Measurements from ENCODE around the gene HIPK2. TPM values are rescaled to one million over a fixed set of nuclear protein-coding genes. Genes with fewer than 3 reads are reported as not detected.

HIPK2 gene
- total RNA-seq, 1 donor from 2014 or later, result 61.5 TPM

DNA sequence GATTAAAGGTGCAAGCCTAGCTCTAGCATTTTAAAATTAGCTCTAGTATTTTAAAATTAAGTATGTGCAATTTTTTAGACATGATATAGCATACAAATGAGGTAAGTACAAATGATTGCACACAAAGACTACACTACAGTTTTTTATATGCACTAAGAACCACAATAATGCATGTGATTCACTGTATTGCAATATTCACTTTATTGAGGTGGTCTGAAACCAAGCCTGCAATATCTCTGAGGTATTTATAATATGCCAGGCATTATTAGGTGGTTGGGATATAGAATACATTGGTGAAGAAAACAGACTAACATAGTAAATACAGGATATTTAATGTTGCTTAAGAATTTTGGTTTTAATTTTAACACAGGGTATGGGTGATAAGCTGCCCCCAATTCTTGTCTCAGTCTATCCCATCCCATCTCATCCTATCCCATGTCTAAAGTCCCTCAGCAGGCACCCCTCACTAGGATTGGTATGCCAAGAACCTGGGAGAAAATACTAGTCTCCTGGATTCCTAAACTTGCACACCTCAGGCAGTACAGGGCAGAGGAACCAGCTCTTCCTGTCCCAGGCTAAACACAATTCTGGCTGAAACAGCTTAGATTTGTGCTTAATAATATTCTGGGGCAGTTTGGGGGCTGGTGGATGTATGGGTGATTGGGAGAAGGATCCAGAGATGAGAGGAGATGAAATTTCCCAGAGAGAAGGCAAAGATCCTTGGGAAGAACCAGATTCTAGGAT lies 90.4 kb downstream of the HIPK2 start:
- Mint-ChIP-seq H3K9me3 (peaks cover 10% of the 10 kb centered on the region), H3K4me3 (no peak overlapping the region), H3K4me1 (peaks cover 9% of the 10 kb centered on the region), H3K27me3 (ENCODE audit: low read depth) (no peaks in the 10 kb centered on the region), H3K36me3 (ENCODE audit: low read depth) (peaks cover 27% of the 10 kb centered on the region), H3K27ac (ENCODE audit: unreplicated experiment) (no peak overlapping the region)
- DNase-seq (ENCODE audit: low read depth, low spot score), result no peak
- TF ChIP-seq, protein P1, sequence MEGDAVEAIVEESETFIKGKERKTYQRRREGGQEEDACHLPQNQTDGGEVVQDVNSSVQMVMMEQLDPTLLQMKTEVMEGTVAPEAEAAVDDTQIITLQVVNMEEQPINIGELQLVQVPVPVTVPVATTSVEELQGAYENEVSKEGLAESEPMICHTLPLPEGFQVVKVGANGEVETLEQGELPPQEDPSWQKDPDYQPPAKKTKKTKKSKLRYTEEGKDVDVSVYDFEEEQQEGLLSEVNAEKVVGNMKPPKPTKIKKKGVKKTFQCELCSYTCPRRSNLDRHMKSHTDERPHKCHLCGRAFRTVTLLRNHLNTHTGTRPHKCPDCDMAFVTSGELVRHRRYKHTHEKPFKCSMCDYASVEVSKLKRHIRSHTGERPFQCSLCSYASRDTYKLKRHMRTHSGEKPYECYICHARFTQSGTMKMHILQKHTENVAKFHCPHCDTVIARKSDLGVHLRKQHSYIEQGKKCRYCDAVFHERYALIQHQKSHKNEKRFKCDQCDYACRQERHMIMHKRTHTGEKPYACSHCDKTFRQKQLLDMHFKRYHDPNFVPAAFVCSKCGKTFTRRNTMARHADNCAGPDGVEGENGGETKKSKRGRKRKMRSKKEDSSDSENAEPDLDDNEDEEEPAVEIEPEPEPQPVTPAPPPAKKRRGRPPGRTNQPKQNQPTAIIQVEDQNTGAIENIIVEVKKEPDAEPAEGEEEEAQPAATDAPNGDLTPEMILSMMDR (conservative IDR thresholded peaks at IDR 0.05), result no peak

GRCh38 chr7:139683137-139683921 lies 94.5 kb downstream of the HIPK2 start:
- no peaks in the 10 kb centered on the region for H3K27me3 Mint-ChIP-seq (ENCODE audit: low read depth)
- peaks cover 40% of the 10 kb centered on the region for H3K4me1 Mint-ChIP-seq
- H3K4me3 Mint-ChIP-seq, result no peak overlapping the region
- no peak for DNase-seq (ENCODE audit: low read depth, low spot score)
- H3K27ac Mint-ChIP-seq (ENCODE audit: unreplicated experiment), result no peak overlapping the region
- TF ChIP-seq, protein P1 (conservative IDR thresholded peaks at IDR 0.05), result no peak
- peaks cover 29% of the 10 kb centered on the region for H3K36me3 Mint-ChIP-seq (ENCODE audit: low read depth)
- H3K9me3 Mint-ChIP-seq, result peaks cover 15% of the 10 kb centered on the region

- Mint-ChIP-seq H3K4me3 (no peak overlapping the region), H3K9me3 (peaks cover 15% of the 10 kb centered on the region), H3K4me1 (peaks cover 40% of the 10 kb centered on the region), H3K36me3 (ENCODE audit: low read depth) (peaks cover 25% of the 10 kb centered on the region), H3K27ac (ENCODE audit: unreplicated experiment) (no peak overlapping the region), H3K27me3 (ENCODE audit: low read depth) (no peaks in the 10 kb centered on the region)
- TF ChIP-seq, protein P1 (conservative IDR thresholded peaks at IDR 0.05), result no peak
- DNase-seq (ENCODE audit: low read depth, low spot score), result no peak
Measured at GRCh38 chr7:139682136-139683013, 95.4 kb downstream of the HIPK2 start.

GRCh38 chr7:139681812-139682135 lies 96.0 kb downstream of the HIPK2 start:
- no peak overlapping the region for H3K4me3 Mint-ChIP-seq
- H3K9me3 Mint-ChIP-seq, result peaks cover 14% of the 10 kb centered on the region
- no peak for DNase-seq (ENCODE audit: low read depth, low spot score)
- H3K27me3 Mint-ChIP-seq (ENCODE audit: low read depth), result no peaks in the 10 kb centered on the region
- peaks cover 24% of the 10 kb centered on the region for H3K36me3 Mint-ChIP-seq (ENCODE audit: low read depth)
- H3K4me1 Mint-ChIP-seq, result peaks cover 40% of the 10 kb centered on the region
- TF ChIP-seq, protein P1 (conservative IDR thresholded peaks at IDR 0.05), result no peak
- no peak overlapping the region for H3K27ac Mint-ChIP-seq (ENCODE audit: unreplicated experiment)

- peaks cover 40% of the 10 kb centered on the region for H3K4me1 Mint-ChIP-seq
- no peak overlapping the region for H3K27ac Mint-ChIP-seq (ENCODE audit: unreplicated experiment)
- TF ChIP-seq, protein P1 (conservative IDR thresholded peaks at IDR 0.05), result no peak
Measured at GRCh38 chr7:139681463-139681755, 96.4 kb downstream of the HIPK2 start.

More at GRCh38 chr7:139681463-139681755, 96.4 kb downstream of the HIPK2 start:
- H3K4me3 Mint-ChIP-seq, result no peak overlapping the region
- H3K36me3 Mint-ChIP-seq (ENCODE audit: low read depth), result peaks cover 21% of the 10 kb centered on the region
- H3K9me3 Mint-ChIP-seq, result peaks cover 10% of the 10 kb centered on the region
- no peak for DNase-seq (ENCODE audit: low read depth, low spot score)
- H3K27me3 Mint-ChIP-seq (ENCODE audit: low read depth), result no peaks in the 10 kb centered on the region
